ENCODE results near the gene ARF1.

- TF ChIP-seq CTCF (IDR thresholded peaks at IDR 0.05; ENCODE audit: low read depth, low read length) = no peak
- no peak for TF ChIP-seq POLR2A (IDR thresholded peaks at IDR 0.05; ENCODE audit: extremely low read depth, insufficient read length)
- TF ChIP-seq MYC (IDR thresholded peaks at IDR 0.05; ENCODE audit: low read depth, low read length) = no peak
Measured at GRCh38 chr1:228140724-228141225, 58.3 kb downstream of the ARF1 start.

Measured in NB4 (cell line).